Measurements from ENCODE around the gene BLM.

Gene BLM

DNA sequence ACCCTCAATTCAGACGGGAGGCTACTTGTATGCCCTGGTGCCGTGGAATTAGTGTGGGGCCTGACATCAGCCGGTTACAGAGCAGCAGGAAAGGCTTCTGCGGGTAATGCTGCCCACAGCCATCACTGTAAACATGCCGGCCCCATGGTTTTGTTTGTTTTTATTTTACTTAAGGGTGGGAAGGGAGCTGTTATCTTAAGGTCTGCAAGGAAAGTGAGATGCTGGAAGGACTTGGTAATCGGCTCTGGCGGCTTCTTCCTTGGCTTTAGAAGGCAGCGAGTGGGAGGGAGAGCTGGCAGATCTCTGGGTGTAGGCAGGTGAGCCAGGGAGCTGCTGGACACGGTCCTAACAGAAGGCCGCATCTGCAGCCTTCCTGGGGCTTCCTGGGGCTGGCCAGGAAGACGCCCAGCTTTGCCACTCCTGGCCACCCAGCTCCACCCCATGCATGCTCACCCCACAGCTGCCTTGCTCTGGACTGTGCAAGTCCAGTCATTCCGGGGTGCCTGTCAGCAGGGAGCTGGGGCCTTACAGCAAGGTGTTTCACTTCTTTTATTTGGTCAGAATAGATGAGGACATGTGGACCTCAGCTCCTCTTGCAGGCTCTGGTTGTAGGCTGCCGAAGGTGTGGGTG, 97.2 kb downstream of the BLM start:
- TF ChIP-seq FOXP2 (optimal IDR thresholded peaks at IDR 0.05; ENCODE audit: borderline replicate concordance, extremely low read depth, extremely low read length, insufficient read depth) (no peak), TAF1 (IDR thresholded peaks at IDR 0.05; ENCODE audit: borderline replicate concordance, insufficient read depth, low read length) (no peak), POLR2AphosphoS5 (IDR thresholded peaks at IDR 0.05; ENCODE audit: low read depth, low read length) (no peak), SIN3A (IDR thresholded peaks at IDR 0.05; ENCODE audit: borderline replicate concordance, insufficient read depth, low read length) (no peak)
- TF ChIP-seq, protein P1, sequence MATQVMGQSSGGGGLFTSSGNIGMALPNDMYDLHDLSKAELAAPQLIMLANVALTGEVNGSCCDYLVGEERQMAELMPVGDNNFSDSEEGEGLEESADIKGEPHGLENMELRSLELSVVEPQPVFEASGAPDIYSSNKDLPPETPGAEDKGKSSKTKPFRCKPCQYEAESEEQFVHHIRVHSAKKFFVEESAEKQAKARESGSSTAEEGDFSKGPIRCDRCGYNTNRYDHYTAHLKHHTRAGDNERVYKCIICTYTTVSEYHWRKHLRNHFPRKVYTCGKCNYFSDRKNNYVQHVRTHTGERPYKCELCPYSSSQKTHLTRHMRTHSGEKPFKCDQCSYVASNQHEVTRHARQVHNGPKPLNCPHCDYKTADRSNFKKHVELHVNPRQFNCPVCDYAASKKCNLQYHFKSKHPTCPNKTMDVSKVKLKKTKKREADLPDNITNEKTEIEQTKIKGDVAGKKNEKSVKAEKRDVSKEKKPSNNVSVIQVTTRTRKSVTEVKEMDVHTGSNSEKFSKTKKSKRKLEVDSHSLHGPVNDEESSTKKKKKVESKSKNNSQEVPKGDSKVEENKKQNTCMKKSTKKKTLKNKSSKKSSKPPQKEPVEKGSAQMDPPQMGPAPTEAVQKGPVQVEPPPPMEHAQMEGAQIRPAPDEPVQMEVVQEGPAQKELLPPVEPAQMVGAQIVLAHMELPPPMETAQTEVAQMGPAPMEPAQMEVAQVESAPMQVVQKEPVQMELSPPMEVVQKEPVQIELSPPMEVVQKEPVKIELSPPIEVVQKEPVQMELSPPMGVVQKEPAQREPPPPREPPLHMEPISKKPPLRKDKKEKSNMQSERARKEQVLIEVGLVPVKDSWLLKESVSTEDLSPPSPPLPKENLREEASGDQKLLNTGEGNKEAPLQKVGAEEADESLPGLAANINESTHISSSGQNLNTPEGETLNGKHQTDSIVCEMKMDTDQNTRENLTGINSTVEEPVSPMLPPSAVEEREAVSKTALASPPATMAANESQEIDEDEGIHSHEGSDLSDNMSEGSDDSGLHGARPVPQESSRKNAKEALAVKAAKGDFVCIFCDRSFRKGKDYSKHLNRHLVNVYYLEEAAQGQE (IDR thresholded peaks at IDR 0.05; ENCODE audit: insufficient read depth in 1 of 2, low read depth in 2 of 2, low read length in 2 of 2) = no peak

DNA sequence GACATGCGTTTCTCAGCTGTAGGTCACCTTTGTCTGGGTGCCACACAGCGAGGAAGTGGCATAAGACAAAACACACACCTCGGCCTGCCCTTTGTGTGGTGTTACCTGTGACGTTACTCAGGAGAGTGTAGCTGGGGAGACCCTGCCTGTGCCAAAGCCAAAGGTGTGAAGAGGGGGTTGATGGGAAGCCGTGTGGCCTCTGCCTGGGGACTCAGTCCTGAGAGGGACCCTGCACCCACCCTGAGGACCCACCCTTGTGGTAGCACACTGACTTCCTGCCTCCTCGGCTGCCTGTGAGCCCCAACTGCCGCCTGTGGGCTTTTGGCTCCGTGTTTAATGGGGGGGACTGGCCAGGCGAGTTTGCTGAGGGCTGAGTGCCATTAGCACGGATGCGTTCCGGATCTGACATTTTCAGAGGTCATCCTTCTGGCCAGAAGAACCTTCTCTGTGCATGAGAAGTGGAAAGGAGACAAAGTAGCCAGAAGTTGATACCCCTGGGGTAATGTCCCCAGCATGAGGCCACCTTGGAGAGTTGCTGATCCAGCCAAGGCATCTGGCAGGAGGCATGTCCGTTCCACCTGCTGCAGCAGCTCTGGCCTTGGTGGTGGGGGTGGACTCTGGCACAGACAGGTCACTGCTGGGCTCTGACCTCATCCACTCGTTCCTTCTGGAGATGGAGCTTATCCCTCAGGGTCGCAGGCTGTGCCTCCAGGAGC, 99.4 kb downstream of the BLM start:
- no peak for TF ChIP-seq POLR2AphosphoS5 (IDR thresholded peaks at IDR 0.05; ENCODE audit: low read depth, low read length)
- TF ChIP-seq SIN3A (IDR thresholded peaks at IDR 0.05; ENCODE audit: borderline replicate concordance, insufficient read depth, low read length) = no peak
- no peak for TF ChIP-seq FOXP2 (optimal IDR thresholded peaks at IDR 0.05; ENCODE audit: borderline replicate concordance, extremely low read depth, extremely low read length, insufficient read depth)
- TF ChIP-seq TAF1 (IDR thresholded peaks at IDR 0.05; ENCODE audit: borderline replicate concordance, insufficient read depth, low read length) = no peak
- TF ChIP-seq, protein P1 (IDR thresholded peaks at IDR 0.05; ENCODE audit: insufficient read depth in 1 of 2, low read depth in 2 of 2, low read length in 2 of 2) = no peak

DNA sequence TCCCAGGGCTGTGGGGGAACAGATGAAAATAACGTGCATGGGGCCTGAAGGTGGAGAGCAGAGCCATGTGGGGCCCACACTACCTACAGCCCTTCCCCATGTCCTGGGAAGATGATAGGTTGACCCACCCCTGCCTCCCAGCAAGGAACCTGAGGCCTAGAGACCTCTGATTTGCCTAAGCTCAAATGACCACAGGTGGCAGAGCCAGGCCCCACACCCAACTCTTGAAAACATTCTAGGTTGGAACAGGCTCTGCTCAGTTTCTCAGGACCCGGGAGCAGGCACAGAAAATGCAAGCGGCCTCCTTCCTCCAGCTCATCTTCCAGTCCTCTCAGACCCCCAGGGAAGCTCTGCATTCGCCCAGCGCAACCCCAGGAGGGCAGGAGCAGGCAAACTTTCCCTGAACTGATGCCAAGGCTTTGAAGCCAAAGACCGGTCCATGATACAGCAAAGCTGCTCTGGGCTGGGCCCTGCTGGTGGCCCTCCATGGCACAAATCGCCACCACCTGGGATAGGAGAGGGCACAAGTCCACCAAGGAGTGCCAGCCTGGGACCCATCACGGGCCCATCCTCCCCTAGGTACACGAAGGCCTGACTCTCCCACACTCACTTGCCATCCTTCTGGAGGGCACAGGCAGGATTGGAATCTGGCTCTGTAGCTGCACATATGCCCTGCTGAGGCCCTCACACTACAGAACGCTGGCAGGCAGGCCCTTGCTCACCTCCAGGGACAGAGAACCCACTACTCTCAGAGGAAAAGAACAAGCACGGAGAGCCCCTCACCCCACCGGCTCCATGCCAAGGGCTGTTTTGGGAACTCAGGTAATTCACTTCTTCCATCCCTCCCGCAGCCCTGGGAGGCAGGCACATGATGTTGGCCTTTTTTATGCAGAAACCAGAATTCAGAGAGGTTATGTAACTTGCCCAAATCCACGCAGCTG, 100.2 kb downstream of the BLM start:
- TF ChIP-seq, protein P1 (IDR thresholded peaks at IDR 0.05; ENCODE audit: insufficient read depth in 1 of 2, low read depth in 2 of 2, low read length in 2 of 2) = no peak
- TF ChIP-seq FOXP2 (optimal IDR thresholded peaks at IDR 0.05; ENCODE audit: borderline replicate concordance, extremely low read depth, extremely low read length, insufficient read depth) (no peak), POLR2AphosphoS5 (IDR thresholded peaks at IDR 0.05; ENCODE audit: low read depth, low read length) (no peak), SIN3A (IDR thresholded peaks at IDR 0.05; ENCODE audit: borderline replicate concordance, insufficient read depth, low read length) (no peak), TAF1 (IDR thresholded peaks at IDR 0.05; ENCODE audit: borderline replicate concordance, insufficient read depth, low read length) (no peak)

DNA sequence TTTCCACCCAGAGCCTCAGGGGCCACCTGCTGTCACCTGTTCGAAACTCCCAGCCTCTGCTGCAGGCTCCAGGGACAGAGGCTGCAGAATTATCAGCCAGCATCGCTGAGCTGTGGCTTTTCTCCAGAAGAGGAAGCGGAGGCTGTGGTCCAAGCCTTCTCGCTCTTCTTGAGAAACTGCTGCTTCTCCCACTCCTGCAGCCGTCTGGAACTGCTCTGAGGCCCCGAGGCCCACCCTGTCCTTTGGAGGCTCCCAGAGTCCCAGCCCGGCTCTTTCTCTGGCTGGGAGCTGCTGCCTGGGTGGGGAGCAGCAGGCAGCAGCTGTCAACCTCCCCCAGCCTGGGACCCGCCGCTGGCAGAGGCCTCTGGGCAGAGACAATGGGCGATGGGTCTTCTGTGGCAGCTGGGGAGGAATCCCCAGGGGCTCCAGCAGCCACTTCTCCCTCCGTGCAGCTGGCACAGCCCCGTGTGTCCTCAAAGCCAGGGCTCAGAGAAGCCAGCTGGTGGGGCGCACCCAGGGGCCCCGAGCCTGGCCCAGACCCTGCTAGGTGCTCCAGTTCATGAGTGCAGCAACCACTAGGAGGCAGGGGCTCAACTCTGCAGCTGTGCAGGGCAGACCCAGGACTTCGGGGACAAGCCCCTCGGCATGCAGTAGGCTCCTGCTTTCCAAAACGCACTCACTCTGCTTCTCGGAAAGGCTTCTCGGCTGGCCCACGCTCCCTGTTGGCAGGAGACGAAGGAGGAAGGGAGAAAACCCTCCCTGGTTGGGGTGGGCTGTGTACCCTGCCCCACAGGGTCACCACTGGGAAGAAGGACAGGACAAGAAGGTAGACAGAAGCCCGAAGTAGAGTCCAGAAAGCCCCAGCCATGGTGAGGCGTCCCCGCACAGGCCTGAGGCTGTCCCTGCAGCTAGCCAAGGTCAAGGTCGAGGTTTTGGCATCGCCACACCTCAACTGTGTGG, 101.4 kb downstream of the BLM start:
- TF ChIP-seq TAF1 (IDR thresholded peaks at IDR 0.05; ENCODE audit: borderline replicate concordance, insufficient read depth, low read length) = no peak
- TF ChIP-seq POLR2AphosphoS5 (IDR thresholded peaks at IDR 0.05; ENCODE audit: low read depth, low read length) = no peak
